Mesenchymal stem cell (in vitro differentiated cells and primary cell): Measurements from ENCODE around the gene SPECC1L.

Experiments used
- DNase-seq: peaks from one replicate; pipeline ENCODE4 v3.0.0-alpha.2; 2013
- H2AFZ ChIP-seq: one replicate; pipeline ENCODE4 v1.6.1; 2013; ENCODE audit warnings: low read depth, mild to moderate bottlenecking, control low read depth, inconsistent platforms, low read length, moderate library complexity
- H2AK5ac ChIP-seq: 2 replicates; pipeline ENCODE4 v1.6.1; 2013; ENCODE audit warnings: low read length, moderate library complexity, mild to moderate bottlenecking, inconsistent platforms; ENCODE audit not compliant: severe bottlenecking
- H2BK120ac ChIP-seq: one replicate; pipeline ENCODE4 v1.6.1; 2013; ENCODE audit warnings: low read depth, mild to moderate bottlenecking, inconsistent platforms, low read length, moderate library complexity
- H2BK12ac ChIP-seq, 2 experiments: one replicate each; pipeline ENCODE4 v1.6.1; 2013; ENCODE audit warnings: inconsistent platforms in 2 of 2, low read length in 2 of 2, mild to moderate bottlenecking in 2 of 2, moderate library complexity in 2 of 2, control low read depth in 1 of 2
- H2BK15ac ChIP-seq: one replicate; pipeline ENCODE4 v1.6.1; 2013; ENCODE audit warnings: mild to moderate bottlenecking, low read depth, inconsistent platforms; ENCODE audit not compliant: poor library complexity, severe bottlenecking
- H2BK5ac ChIP-seq: 2 replicates; pipeline ENCODE4 v1.6.1; 2013; ENCODE audit warnings: low read depth, mild to moderate bottlenecking, low read length, control low read depth, inconsistent platforms; ENCODE audit not compliant: poor library complexity, severe bottlenecking
- H3K14ac ChIP-seq, 2 experiments: one replicate each; pipeline ENCODE4 v1.6.1; 2013; ENCODE audit warnings: inconsistent platforms in 2 of 2, low read length in 2 of 2, control low read depth in 1 of 2, mild to moderate bottlenecking in 1 of 2, moderate library complexity in 1 of 2
- H3K18ac ChIP-seq, 2 experiments: one replicate each; pipeline ENCODE4 v1.6.1; 2013; ENCODE audit warnings: inconsistent platforms in 2 of 2, low read length in 2 of 2, control low read depth in 1 of 2, low read depth in 1 of 2, mild to moderate bottlenecking in 1 of 2
- H3K23ac ChIP-seq, 2 experiments: one replicate each; pipeline ENCODE4 v1.6.1; 2013; ENCODE audit warnings: inconsistent platforms in 2 of 2, low read length in 2 of 2, mild to moderate bottlenecking in 2 of 2, moderate library complexity in 2 of 2, control low read depth in 1 of 2
- H3K27ac ChIP-seq: 2 replicates; pipeline ENCODE4 v1.5.1; 2013; ENCODE audit warnings: mild to moderate bottlenecking, moderate library complexity, low read length, control low read depth, inconsistent platforms; ENCODE audit not compliant: poor library complexity, severe bottlenecking
- H3K27me3 ChIP-seq, 2 experiments: 2 replicates each; pipeline versions ENCODE4 v1.6.1 to v1.7.0; 2013; ENCODE audit warnings: low read length in 2 of 2, mild to moderate bottlenecking in 2 of 2, moderate library complexity in 2 of 2, control low read depth in 1 of 2, inconsistent platforms in 1 of 2; ENCODE audit not compliant: control insufficient read depth in 1 of 2, insufficient read depth in 1 of 2
- H3K36me3 ChIP-seq, 2 experiments: 2 replicates each; pipeline versions ENCODE4 v1.6.1 to v1.7.0; 2013; ENCODE audit warnings: low read length in 2 of 2, control low read depth in 1 of 2, inconsistent platforms in 1 of 2, low read depth in 1 of 2, mild to moderate bottlenecking in 1 of 2; ENCODE audit not compliant: insufficient read depth in 2 of 2, control insufficient read depth in 1 of 2
- H3K4ac ChIP-seq, 2 experiments: one replicate each; pipeline ENCODE4 v1.6.1; 2013; ENCODE audit warnings: inconsistent platforms in 2 of 2, low read length in 2 of 2, mild to moderate bottlenecking in 2 of 2, moderate library complexity in 2 of 2, control low read depth in 1 of 2, low read depth in 1 of 2
- H3K4me1 ChIP-seq: 2 replicates; pipeline ENCODE4 v1.6.1; 2013; ENCODE audit warnings: low read depth, low read length, control low read depth; ENCODE audit not compliant: control insufficient read depth, insufficient read depth
- H3K4me2 ChIP-seq: 2 replicates; pipeline ENCODE4 v1.6.1; 2013; ENCODE audit warnings: low read length, mild to moderate bottlenecking, inconsistent platforms; ENCODE audit not compliant: poor library complexity, severe bottlenecking
- H3K4me3 ChIP-seq, 2 experiments: 2 replicates each; pipeline versions ENCODE4 v1.5.1 to v1.7.0; 2013; ENCODE audit warnings: low read length in 2 of 2, mild to moderate bottlenecking in 2 of 2, control low read depth in 1 of 2, low read depth in 1 of 2; ENCODE audit not compliant: insufficient read depth in 1 of 2
- H3K79me1 ChIP-seq: replicated peaks from 2 replicates; pipeline ENCODE4 v1.6.1; 2013; ENCODE audit warnings: mild to moderate bottlenecking, control low read depth, low read length, inconsistent platforms; ENCODE audit not compliant: poor library complexity, severe bottlenecking
- H3K9ac ChIP-seq: 2 replicates; pipeline ENCODE4 v1.7.0; 2013; ENCODE audit warnings: mild to moderate bottlenecking, low read length, moderate library complexity
- H3K9me3 ChIP-seq: 2 replicates; pipeline ENCODE4 v1.7.0; 2013; ENCODE audit warnings: mild to moderate bottlenecking, low read length; ENCODE audit not compliant: control insufficient read depth
- H4K8ac ChIP-seq: one replicate; pipeline ENCODE4 v1.6.1; 2013; ENCODE audit warnings: inconsistent platforms, mild to moderate bottlenecking, low read length, moderate library complexity
- H4K91ac ChIP-seq: one replicate; pipeline ENCODE4 v1.6.1; 2013; ENCODE audit warnings: mild to moderate bottlenecking, low read length, inconsistent platforms
- WGBS: methylation state at CpG from one replicate; pipeline ENCODE4 v1.1.7; 2013; ENCODE audit warnings: mixed read lengths; 5-methylcytosine and 5-hydroxymethylcytosine counted together

Gene SPECC1L

DNA sequence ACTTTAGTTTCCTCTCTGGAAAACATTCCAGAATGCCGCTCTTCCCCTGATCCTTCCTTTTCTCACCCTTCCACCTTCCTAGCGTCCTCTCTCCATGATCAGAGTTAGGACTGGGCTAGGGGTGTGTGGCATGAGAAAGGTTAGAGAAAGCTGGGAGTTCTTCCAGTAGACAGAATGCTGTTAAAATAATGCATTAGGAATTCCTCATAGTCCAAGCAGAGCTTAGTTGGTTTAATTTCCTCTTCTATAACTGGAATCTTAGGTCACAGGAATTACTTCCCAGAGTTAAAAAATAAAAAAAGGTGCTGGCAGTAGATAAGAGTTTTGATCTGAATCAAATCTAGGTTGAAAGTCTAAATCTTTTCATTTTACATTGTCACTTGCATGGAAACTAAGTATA, 119.5 kb downstream of the SPECC1L start:
- H3K9me3 ChIP-seq, result no peaks in the 10 kb centered on the region
- H3K23ac ChIP-seq, result no peak overlapping the region
- no peaks in the 10 kb centered on the region for H3K27me3 ChIP-seq
- no peak overlapping the region for H2AK5ac ChIP-seq
- peaks cover 3% of the 10 kb centered on the region for H3K4me1 ChIP-seq
- H3K9ac ChIP-seq, result peak overlapping the region; percentile 40
- no peak overlapping the region for H2BK12ac ChIP-seq
- no peak for DNase-seq
- no peak overlapping the region for H3K4me2 ChIP-seq
- peaks cover 21% of the 10 kb centered on the region for H3K79me1 ChIP-seq
- H2AFZ ChIP-seq, result no peak overlapping the region
- no peak overlapping the region for H3K27ac ChIP-seq
- H3K4me3 ChIP-seq, result no peak overlapping the region
- WGBS, result no CpG with 5 or more reads among the region's 2 CpGs
- H3K4ac ChIP-seq, result no peak overlapping the region
- H3K36me3 ChIP-seq, result peaks cover 0 to 28% of the 10 kb centered on the region in 2 experiments
- H2BK120ac ChIP-seq, result no peak overlapping the region
- H2BK5ac ChIP-seq, result no peak overlapping the region
- H3K14ac ChIP-seq, result no peak overlapping the region
- H4K91ac ChIP-seq, result no peak overlapping the region
- no peak overlapping the region for H2BK15ac ChIP-seq
- H4K8ac ChIP-seq, result no peak overlapping the region
- no peak overlapping the region for H3K18ac ChIP-seq

DNA sequence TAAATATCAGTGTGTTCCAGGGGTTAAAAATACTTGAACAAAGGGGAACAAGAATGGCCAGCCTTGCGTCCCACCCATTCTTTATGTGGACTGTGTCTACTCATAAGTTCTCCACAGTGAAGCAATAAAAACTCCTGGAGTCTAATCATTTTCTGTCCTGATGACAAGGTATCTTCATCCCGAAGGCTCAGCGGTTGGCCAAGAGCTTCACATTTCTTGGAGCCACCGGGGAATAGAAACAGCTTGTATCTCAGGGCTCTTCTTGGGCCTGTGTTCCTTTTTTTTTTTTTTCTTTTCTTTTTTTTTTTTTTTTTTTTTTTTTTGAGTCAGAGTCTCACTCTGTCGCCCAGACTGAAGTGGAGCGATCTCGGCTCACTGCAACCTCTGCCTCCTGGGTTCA, 119.9 kb downstream of the SPECC1L start:
- peak; percentile 66 for DNase-seq
- Histone ChIP-seq H4K8ac (no peak overlapping the region), H2AK5ac (no peak overlapping the region), H2BK12ac (no peak overlapping the region), H4K91ac (no peak overlapping the region), H3K4me2 (no peak overlapping the region), H3K23ac (no peak overlapping the region), H3K9me3 (no peaks in the 10 kb centered on the region), H3K14ac (no peak overlapping the region), H3K79me1 (peaks cover 23% of the 10 kb centered on the region), H2AFZ (no peak overlapping the region), H3K27ac (no peak overlapping the region), H3K4me3 (no peak overlapping the region), H2BK120ac (no peak overlapping the region), H3K4ac (no peak overlapping the region), H3K18ac (no peak overlapping the region), H3K9ac (peak overlapping the region; percentile 40), H3K4me1 (peaks cover 3% of the 10 kb centered on the region), H3K27me3 (no peaks in the 10 kb centered on the region), H2BK5ac (no peak overlapping the region), H2BK15ac (no peak overlapping the region), H3K36me3 (peaks cover under 1 to 29% of the 10 kb centered on the region in 2 experiments)
- 66% methylated on average over 6 of the region's 7 CpGs for WGBS

DNA sequence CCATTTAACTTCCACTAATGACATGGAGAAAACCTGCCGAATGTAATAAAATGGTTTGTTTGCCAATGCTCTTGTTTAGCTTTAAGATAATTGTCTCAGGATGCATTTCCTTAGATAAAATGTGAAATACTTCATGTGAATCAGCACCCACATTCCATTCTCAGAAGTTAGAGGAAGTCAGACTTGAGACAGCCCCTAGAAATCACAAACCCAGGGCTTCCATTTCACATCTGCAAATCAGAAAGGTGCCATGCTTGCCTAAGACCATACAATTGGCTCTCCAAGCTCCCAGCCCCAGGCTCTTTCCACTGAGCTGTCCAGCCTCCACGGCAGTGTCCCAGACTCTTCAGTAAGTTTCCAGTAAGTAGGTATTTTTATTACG, 121.2 kb downstream of the SPECC1L start:
- Histone ChIP-seq H3K14ac (no peak overlapping the region), H4K8ac (no peak overlapping the region), H3K36me3 (peaks cover 8 to 40% of the 10 kb centered on the region in 2 experiments), H3K9ac (no peak overlapping the region), H2BK120ac (no peak overlapping the region), H2BK5ac (no peak overlapping the region), H2AK5ac (no peak overlapping the region), H3K4me3 (no peak overlapping the region), H3K23ac (no peak overlapping the region), H3K4me2 (no peak overlapping the region), H3K27ac (no peak overlapping the region), H3K79me1 (peaks cover 28% of the 10 kb centered on the region), H2AFZ (no peak overlapping the region), H3K18ac (peak overlapping the region in 1 of 2 experiments; percentile 32), H3K4ac (no peak overlapping the region), H3K27me3 (no peaks in the 10 kb centered on the region), H4K91ac (no peak overlapping the region), H3K9me3 (no peaks in the 10 kb centered on the region), H2BK12ac (no peak overlapping the region), H3K4me1 (peaks cover 3% of the 10 kb centered on the region), H2BK15ac (no peak overlapping the region)
- WGBS, result no CpG with 5 or more reads among the region's 3 CpGs
- peak; percentile 58 for DNase-seq

DNA sequence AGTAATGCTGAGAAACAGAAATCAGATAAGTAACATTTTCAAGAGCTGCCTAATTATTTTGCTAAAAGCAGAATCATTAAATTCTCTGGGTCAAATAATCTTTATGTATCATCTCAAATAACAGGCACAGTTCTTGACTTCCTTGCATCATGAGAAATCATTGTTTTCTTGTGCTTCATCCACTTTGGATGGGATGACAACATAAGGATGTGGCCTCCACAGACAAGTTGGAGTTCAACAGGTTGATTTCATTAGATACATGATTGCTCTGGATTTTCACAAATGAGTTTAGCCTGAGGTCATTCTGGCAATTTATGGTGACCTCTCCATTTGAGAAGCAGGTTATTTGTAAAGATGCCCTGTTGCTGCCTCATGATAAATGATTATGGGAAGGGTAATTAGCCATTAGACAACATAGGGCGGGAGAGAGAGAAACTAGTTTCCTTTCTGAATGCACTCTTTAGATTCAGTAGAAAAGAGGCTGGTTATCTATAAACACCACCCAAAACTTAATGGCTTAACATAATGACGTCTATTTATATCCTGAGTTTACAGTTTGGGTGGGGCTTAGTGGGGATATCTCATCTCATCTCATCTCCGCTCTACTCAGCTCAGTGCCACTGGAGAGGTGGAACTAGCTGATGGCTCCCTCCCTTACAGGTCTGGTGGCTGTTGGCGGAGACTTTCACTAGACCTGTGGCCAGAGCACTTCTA, 121.7 kb downstream of the SPECC1L start:
- H2BK5ac ChIP-seq, result no peak overlapping the region
- no peak overlapping the region for H4K8ac ChIP-seq
- no peak overlapping the region for H3K14ac ChIP-seq
- H3K23ac ChIP-seq, result no peak overlapping the region
- H2AFZ ChIP-seq, result no peak overlapping the region
- WGBS, result 79% methylated on average over 3 of the region's 4 CpGs
- H3K4me3 ChIP-seq, result no peak overlapping the region
- peaks cover 8 to 45% of the 10 kb centered on the region in 2 experiments for H3K36me3 ChIP-seq
- H3K4me1 ChIP-seq, result peaks cover 3% of the 10 kb centered on the region
- H4K91ac ChIP-seq, result no peak overlapping the region
- H3K27ac ChIP-seq, result no peak overlapping the region
- peak overlapping the region in 1 of 2 experiments; percentile 48 for H3K18ac ChIP-seq
- H2BK12ac ChIP-seq, result no peak overlapping the region
- H3K4ac ChIP-seq, result no peak overlapping the region
- H3K9me3 ChIP-seq, result no peaks in the 10 kb centered on the region
- H3K9ac ChIP-seq, result no peak overlapping the region
- no peak overlapping the region for H2BK15ac ChIP-seq
- H2BK120ac ChIP-seq, result no peak overlapping the region
- no peak overlapping the region for H2AK5ac ChIP-seq
- H3K27me3 ChIP-seq, result no peaks in the 10 kb centered on the region
- no peak overlapping the region for H3K4me2 ChIP-seq
- DNase-seq, result peak; percentile 38
- peaks cover 32% of the 10 kb centered on the region for H3K79me1 ChIP-seq
